MCF 10A (cell line): Measurements from ENCODE around the gene TEX11. TPM values are rescaled to one million over a fixed set of nuclear protein-coding genes. Genes with fewer than 3 reads are reported as not detected.
"Not testable (repeated sequence)": the region's sequence is repeated elsewhere in the genome, so short reads cannot be mapped to it uniquely, and the experiment has no call there.

Source experiments
- BruUV-seq: library from RNA; stranded (reverse); fragments of 400-500 nt; replicated peaks from 2 replicates; lab custom pipeline; 2021; lab: Mats Ljungman, UMichigan
- CTCF ChIA-PET: fragments of 300-600 bp; sonication (Branson Sonifier 250); formaldehyde crosslinking; extraction: SDS; loops from one replicate; lab custom pipeline; 2021; ENCODE audit warnings: antibody characterized with exemption, inconsistent platforms; lab: Yijun Ruan, JAX
- POLR2A ChIA-PET: fragments of 300-600, 350-650 bp; sonication (Branson Sonifier 250); formaldehyde crosslinking; extraction: SDS; loops from one replicate; lab custom pipeline; 2020; ENCODE audit warnings: antibody characterized with exemption, inconsistent platforms; lab: Yijun Ruan, JAX
- DNase-seq: peaks from one replicate; pipeline ENCODE4 v3.0.0-alpha.2; 2018; ENCODE audit not compliant: unreplicated experiment
- H3K27ac Mint-ChIP-seq: one replicate; pipeline ENCODE4 v1.8.0; 2022; ENCODE audit warnings: mild to moderate bottlenecking, low read depth, mixed read lengths; ENCODE audit not compliant: unreplicated experiment
- H3K27me3 Mint-ChIP-seq: one replicate; pipeline ENCODE4 v1.8.0; 2022; ENCODE audit warnings: mixed read lengths; ENCODE audit not compliant: insufficient read depth, unreplicated experiment
- H3K36me3 Mint-ChIP-seq: one replicate; pipeline ENCODE4 v1.8.0; 2022; ENCODE audit warnings: mild to moderate bottlenecking, moderate library complexity, mixed read lengths; ENCODE audit not compliant: insufficient read depth, unreplicated experiment
- H3K4me1 Mint-ChIP-seq: one replicate; pipeline ENCODE4 v1.8.0; 2022; ENCODE audit warnings: mixed read lengths; ENCODE audit not compliant: insufficient read depth, unreplicated experiment
- H3K4me3 Mint-ChIP-seq: one replicate; pipeline ENCODE4 v1.8.0; 2022; ENCODE audit warnings: mild to moderate bottlenecking, moderate library complexity, mixed read lengths; ENCODE audit not compliant: unreplicated experiment
- H3K9me3 Mint-ChIP-seq: one replicate; pipeline ENCODE4 v1.8.0; 2022; ENCODE audit warnings: mixed read lengths; ENCODE audit not compliant: unreplicated experiment
- intact Hi-C: fragments of 100-400 bp; cut with micrococcal nuclease; formaldehyde crosslinking; loops from 2 replicates; pipeline ENCODE4 v1.14.1; 2022
- total RNA-seq: library from RNA; stranded (reverse); gene quantifications from 2 replicates; pipeline ENCODE4 v1.2.3, GENCODE V29; 2022
- TF ChIP-seq, protein P1 (sequence below): fragments of 200-600 bp; IDR thresholded peaks from one replicate; pipeline ENCODE4 v1.8.0; 2022; ENCODE audit warnings: antibody characterized with exemption, mild to moderate bottlenecking; ENCODE audit not compliant: unreplicated experiment

The TEX11 gene
- total RNA-seq, 1 experiment from 2014 or later, result not detected

DNA sequence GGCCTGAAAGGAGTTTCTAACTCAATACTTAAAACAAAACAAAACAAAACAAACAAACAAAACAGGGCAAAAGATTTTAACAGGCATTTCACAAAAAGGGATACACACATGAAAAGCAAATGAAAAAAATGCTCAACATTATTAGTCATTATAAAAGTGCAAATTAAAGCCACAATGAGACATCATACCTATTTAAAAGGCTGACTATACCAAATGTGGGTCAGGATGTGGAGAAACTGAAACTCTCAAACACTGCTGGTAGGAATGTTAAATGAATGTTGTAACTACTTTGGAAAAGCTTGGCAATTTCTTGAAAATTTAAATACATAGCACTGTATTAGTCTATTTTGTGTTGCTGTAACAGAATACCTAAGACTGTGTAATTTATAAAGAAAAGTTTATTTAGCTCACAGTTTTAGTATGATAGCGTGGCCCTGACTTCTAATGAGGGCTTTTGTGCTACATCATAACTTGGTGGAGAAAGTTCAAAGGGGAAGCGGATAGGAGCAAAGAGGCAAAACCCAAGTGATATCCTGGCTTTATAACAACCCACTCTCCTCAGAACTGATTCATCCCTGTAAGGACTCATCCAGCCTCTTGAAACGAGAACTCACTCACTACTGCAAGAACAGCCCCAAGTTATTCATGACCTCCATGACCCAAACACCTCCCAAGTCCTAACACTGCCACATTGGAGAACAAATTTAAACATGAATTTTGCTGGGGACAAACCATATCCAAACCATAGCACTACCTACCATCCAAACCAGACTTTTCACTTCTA is 214.0 kb downstream of the TEX11 start:
- Mint-ChIP-seq H3K9me3 (no peaks in the 10 kb centered on the region), H3K36me3 (no peaks in the 10 kb centered on the region), H3K27me3 (peaks cover 23% of the 10 kb centered on the region), H3K27ac (no peak overlapping the region), H3K4me3 (no peak overlapping the region), H3K4me1 (no peaks in the 10 kb centered on the region)
- CTCF ChIA-PET, result no interaction called here
- DNase-seq, result no peak
- TF ChIP-seq, protein P1, sequence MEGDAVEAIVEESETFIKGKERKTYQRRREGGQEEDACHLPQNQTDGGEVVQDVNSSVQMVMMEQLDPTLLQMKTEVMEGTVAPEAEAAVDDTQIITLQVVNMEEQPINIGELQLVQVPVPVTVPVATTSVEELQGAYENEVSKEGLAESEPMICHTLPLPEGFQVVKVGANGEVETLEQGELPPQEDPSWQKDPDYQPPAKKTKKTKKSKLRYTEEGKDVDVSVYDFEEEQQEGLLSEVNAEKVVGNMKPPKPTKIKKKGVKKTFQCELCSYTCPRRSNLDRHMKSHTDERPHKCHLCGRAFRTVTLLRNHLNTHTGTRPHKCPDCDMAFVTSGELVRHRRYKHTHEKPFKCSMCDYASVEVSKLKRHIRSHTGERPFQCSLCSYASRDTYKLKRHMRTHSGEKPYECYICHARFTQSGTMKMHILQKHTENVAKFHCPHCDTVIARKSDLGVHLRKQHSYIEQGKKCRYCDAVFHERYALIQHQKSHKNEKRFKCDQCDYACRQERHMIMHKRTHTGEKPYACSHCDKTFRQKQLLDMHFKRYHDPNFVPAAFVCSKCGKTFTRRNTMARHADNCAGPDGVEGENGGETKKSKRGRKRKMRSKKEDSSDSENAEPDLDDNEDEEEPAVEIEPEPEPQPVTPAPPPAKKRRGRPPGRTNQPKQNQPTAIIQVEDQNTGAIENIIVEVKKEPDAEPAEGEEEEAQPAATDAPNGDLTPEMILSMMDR, result no peak
- intact Hi-C loops, result no loop called here
- no TSS peak for BruUV-seq
- POLR2A ChIA-PET, result no interaction called here

- intact Hi-C loops, H3K4me3 Mint-ChIP-seq, H3K4me1 Mint-ChIP-seq, H3K36me3 Mint-ChIP-seq, CTCF ChIA-PET, DNase-seq, POLR2A ChIA-PET, H3K27ac Mint-ChIP-seq, BruUV-seq, H3K9me3 Mint-ChIP-seq: not testable (repeated sequence)
- peaks cover 45% of the 10 kb centered on the region for H3K27me3 Mint-ChIP-seq
Observed at GRCh38 chrX:70679455-70679854, 229.1 kb downstream of the TEX11 start.

DNA sequence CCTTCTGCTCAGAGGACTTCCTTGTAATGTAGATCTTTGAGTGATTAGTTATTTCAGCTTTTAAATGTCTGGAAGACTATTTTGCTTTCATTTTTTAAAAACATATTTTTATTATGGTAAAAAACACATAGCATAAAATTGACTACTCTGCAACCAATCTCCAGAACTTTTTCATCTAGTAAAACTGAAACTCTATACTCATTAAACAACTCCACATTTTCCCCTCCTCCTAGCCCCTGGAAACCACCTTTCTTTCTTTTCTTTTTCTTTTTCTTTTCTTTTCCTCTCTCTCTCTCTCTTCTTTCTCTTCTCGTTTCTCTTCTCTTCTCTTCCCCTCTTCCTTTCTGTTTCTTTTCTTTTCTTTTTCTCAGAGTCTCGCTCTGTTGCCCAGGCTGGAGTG is 233.2 kb downstream of the TEX11 start:
- intact Hi-C loops, result no loop called here
- TF ChIP-seq, protein P1, result no peak
- no peak for DNase-seq
- Mint-ChIP-seq H3K4me1 (no peaks in the 10 kb centered on the region), H3K9me3 (no peaks in the 10 kb centered on the region), H3K27me3 (peaks cover 57% of the 10 kb centered on the region), H3K27ac (no peak overlapping the region), H3K36me3 (no peaks in the 10 kb centered on the region), H3K4me3 (no peak overlapping the region)
- no TSS peak for BruUV-seq
- ChIA-PET CTCF (interaction anchor here (0.6 kb wide), 1 partner anchor 224 kb away, joined by 4 read pairs; no protein-coding TSS in a partner anchor), POLR2A (no interaction called here)

GRCh38 chrX:70672326-70672725 is 236.2 kb downstream of the TEX11 start:
- TF ChIP-seq, protein P1, result no peak
- ChIA-PET CTCF (no interaction called here), POLR2A (no interaction called here)
- no peak overlapping the region for H3K27ac Mint-ChIP-seq
- no peaks in the 10 kb centered on the region for H3K4me1 Mint-ChIP-seq
- BruUV-seq, result no TSS peak
- no peaks in the 10 kb centered on the region for H3K9me3 Mint-ChIP-seq
- intact Hi-C loops, result no loop called here
- H3K4me3 Mint-ChIP-seq, result no peak overlapping the region
- peaks cover 73% of the 10 kb centered on the region for H3K27me3 Mint-ChIP-seq
- no peaks in the 10 kb centered on the region for H3K36me3 Mint-ChIP-seq
- DNase-seq, result no peak
